Epithelial cell of proximal tubule (primary cell): ENCODE measurements around the gene ZYG11B. TPM values are rescaled to one million over a fixed set of nuclear protein-coding genes. Genes with fewer than 3 reads are reported as not detected.
"Not testable (repeated sequence)": the region's sequence is repeated elsewhere in the genome, so short reads cannot be mapped to it uniquely, and the experiment has no call there.

Experiments used
- DNase-seq: peaks from one replicate; pipeline ENCODE4 v3.0.0-alpha.2; 2011; ENCODE audit warnings: low read depth
- H3K4me3 ChIP-seq: 2 replicates; pipeline ENCODE4 v1.5.1; 2011; ENCODE audit warnings: low read depth, mild to moderate bottlenecking, low read length
- total RNA-seq: library from RNA; depleted of rRNA; stranded (reverse); fragments of >200 nt; gene quantifications from 2 replicates; pipeline ENCODE4 v1.2.3, GENCODE V29; 2015
- TF ChIP-seq, protein P1 (sequence below): conservative IDR thresholded peaks from 2 replicates; pipeline ENCODE4 v1.5.1; 2012; ENCODE audit warnings: low read depth, mild to moderate bottlenecking, low read length

Gene ZYG11B
- total RNA-seq, 1 donor from 2014 or later: 17.9 TPM

DNA sequence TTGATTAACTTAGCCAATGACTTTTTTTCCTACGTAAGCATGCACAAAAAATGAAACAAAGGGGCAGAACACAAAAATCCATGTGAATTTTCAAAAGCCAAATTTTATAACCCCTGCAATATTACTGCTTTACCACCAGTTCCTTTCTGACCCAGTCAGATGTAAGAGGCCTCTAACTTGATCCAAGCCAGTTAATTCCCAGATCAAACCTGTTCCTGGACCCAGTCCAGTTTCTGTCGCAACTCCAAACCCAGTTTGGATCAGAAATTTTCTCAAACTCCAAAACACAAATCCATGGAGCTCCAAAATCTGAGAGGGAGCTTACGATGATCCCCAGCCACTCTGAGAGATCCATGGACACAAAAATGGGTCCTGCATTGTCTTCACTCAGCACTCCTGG, 108.5 kb downstream of the ZYG11B start:
- no peak overlapping the region for H3K4me3 ChIP-seq
- TF ChIP-seq, protein P1, sequence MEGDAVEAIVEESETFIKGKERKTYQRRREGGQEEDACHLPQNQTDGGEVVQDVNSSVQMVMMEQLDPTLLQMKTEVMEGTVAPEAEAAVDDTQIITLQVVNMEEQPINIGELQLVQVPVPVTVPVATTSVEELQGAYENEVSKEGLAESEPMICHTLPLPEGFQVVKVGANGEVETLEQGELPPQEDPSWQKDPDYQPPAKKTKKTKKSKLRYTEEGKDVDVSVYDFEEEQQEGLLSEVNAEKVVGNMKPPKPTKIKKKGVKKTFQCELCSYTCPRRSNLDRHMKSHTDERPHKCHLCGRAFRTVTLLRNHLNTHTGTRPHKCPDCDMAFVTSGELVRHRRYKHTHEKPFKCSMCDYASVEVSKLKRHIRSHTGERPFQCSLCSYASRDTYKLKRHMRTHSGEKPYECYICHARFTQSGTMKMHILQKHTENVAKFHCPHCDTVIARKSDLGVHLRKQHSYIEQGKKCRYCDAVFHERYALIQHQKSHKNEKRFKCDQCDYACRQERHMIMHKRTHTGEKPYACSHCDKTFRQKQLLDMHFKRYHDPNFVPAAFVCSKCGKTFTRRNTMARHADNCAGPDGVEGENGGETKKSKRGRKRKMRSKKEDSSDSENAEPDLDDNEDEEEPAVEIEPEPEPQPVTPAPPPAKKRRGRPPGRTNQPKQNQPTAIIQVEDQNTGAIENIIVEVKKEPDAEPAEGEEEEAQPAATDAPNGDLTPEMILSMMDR: no peak
- DNase-seq: no peak

DNA sequence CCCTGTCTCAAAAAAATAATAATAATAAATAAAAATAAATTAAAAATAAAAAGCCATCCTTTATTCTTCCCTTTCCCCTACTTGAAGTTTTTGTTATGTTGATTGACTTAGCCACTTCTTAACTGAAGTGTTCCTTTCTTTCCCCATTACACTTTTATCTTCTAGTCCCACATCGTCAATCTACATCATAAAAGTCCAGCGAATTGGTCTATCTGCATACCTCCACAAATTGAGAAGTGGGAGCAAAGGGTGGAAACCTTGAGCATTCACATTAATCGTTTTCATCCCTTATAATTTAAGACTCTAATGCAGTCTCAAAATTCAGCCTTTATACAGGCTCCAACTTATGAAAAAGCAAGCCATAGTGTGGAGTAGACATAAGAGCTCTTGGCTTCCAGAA, 109.8 kb downstream of the ZYG11B start:
- no peak overlapping the region for H3K4me3 ChIP-seq
- TF ChIP-seq, protein P1: no peak
- no peak for DNase-seq

DNA sequence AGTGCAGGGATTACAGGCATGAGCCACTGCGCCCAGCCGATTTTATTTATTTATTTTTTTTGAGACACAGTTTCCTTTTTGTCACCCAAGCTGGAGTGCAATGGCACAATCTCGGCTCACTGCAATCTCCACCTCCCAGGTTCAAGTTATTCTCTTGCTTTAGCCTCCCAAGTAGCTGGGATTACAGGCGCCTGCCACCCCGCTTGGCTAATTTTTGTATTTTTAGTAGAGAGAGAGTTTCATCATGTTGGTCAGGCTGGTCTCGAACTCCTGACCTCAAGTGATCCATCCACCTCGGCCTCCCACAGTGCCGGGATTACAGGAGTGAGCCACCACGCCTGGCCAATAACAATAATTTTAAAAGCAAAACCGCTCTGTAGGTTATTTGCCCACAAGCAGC, 112.9 kb downstream of the ZYG11B start:
- not testable (repeated sequence) for DNase-seq

DNA sequence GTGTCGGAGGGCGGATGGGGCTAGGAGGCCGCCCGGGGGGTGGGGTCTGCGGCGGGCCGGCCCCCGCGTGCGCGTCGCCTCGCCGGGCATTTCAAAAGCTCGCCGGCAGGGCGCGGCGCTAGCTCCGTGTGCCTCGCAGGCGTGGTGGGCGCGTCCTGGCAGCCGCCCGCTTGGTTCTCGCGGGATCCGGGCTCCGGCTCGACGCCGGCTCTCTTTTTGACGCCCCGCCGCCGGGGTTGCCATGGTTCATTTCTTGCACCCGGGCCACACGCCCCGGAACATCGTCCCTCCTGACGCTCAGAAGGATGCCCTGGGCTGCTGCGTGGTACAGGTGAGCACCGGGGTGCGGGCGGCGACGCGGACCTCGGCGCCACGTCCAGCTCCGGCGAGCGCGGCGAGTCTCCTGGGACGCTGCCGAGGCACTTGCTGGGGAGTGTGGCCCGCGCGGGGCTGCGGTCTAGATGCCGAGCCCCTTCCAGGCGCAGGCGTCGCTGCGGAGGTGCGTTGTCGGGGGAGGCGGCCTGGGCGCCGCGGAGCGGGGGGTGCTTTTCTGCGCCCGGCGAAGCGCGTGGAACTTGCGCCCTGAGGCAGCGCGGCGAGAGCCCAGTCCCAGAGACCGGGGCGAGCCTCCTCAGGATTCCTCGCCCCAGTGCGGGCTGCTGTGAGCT, 116.5 kb downstream of the ZYG11B start, which contains the start of gene ZYG11A:
ZYG11A (plus strand) TSS at position 118 of the 668 bp plus-strand sequence; CDS start at position 242, 124 bp downstream.
- TF ChIP-seq, protein P1: peak; percentile 28
- H3K4me3 ChIP-seq: peak within 1 kb of the TSS; percentile 88
- DNase-seq: no peak

More for the DNA sequence above, 112.9 kb downstream of the ZYG11B start:
- H3K4me3 ChIP-seq: not testable (repeated sequence)

DNA sequence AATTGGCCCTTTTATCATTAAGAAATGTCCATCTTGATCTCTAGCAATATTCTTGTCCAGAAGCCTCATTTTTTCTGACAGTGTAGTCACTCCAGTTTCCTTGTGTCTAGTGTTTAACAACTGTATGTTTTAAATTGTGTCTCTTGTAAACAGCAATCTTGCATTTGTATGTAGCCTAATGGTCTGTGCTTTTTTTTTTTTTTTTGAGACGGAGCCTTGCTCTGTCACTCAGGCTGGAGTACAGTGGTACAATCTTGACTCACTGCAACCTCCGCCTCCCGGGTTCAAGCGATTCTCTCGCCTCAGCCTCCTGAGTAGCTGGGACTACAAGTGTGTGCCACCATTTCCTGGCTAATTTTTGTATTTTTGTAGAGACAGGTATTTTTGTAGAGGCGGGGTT, 118.9 kb downstream of the ZYG11B start:
- DNase-seq, H3K4me3 ChIP-seq: not testable (repeated sequence)

DNA sequence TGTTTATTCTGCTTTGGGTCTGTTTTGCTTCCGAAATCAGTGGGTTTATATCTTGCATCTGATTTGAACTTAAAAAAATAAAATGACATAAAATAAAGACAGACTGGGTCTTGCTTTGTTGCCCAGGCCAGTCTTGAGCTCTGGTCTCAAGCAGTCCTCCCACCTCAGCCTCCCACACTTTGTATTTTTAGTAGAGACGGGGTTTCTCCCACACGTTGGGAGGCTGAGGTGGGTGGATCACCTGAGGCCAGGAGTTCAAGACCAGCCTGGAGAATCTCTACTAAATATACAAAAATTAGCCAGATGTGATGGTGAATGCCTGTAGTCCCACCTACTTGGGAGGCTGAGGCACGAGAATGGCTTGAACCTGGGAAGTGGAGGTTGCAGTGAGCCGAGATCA, 122.2 kb downstream of the ZYG11B start:
- DNase-seq: no peak
- TF ChIP-seq, protein P1: no peak
- H3K4me3 ChIP-seq: no peak overlapping the region

DNA sequence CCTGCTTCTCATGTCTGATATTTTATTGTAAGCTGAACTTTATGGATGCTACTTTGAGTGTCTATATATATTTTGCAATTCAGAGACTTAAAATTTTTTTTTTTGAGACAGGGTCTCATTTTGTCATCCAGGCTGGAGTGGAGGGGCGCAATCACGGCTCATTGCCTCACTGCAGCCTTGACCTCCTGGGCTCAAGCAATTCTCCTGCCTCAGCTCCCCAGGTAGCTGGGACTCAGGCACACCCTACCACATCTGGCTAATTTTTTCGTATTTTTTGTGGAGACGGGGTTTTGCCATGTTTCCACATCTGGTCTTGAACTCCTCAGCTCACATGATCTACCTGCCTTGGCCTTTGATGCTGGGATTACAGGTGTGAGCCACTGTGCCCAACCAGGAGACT, 124.7 kb downstream of the ZYG11B start:
- H3K4me3 ChIP-seq: no peak overlapping the region
- DNase-seq: no peak
- TF ChIP-seq, protein P1: no peak

DNA sequence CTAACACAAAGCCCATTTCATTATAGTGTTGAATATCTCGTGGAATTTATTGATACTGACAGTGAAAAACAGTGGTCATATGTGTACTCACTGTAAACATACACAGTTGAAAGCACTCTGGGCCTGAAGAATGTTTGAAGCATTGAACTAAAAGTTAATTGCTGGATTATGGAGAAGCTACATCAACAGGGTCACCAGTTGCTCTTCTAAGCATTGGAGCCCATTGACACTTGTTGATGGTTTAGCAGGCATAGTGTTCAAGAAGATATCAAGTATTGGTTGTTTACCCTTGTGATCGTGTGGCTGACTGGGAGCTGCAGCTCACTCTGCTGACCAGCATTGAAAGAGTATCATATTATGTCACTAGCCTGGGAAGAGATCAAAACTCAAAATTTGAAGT, 126.6 kb downstream of the ZYG11B start:
- H3K4me3 ChIP-seq: no peak overlapping the region
- TF ChIP-seq, protein P1: no peak
- DNase-seq: no peak
